Spleen (tissue), 11 donors: Measurements from ENCODE around the gene ZIC1. TPM values are rescaled to one million over a fixed set of nuclear protein-coding genes. Genes with fewer than 3 reads are reported as not detected.

Source experiments
- DNase-seq: peaks from one replicate; pipeline ENCODE4 v3.0.0-alpha.2; 2020
- H3K27ac ChIP-seq, 8 donors: fragments of 200-600 bp; sonication (generic) in 7 of 8; 1 replicate in 4 of 8; 2 replicates in 4 of 8; pipeline versions ENCODE4 v1.5.0 to v1.8.0; 2016 to 2021; ENCODE audit warnings: inconsistent platforms in 4 of 8, mild to moderate bottlenecking in 4 of 8, moderate library complexity in 1 of 8
- H3K27me3 ChIP-seq, 7 donors: fragments of 200-600 bp; sonication (generic) in 6 of 7; replicated peaks in 1 of 7; 1 replicate in 4 of 7; 2 replicates in 3 of 7; pipeline versions ENCODE4 v1.5.0 to v1.8.0; 2016 to 2021; ENCODE audit warnings: inconsistent platforms in 3 of 7, mild to moderate bottlenecking in 1 of 7
- H3K36me3 ChIP-seq, 6 donors: fragments of 200-600 bp; sonication (generic) in 5 of 6; 1 replicate in 4 of 6; 2 replicates in 2 of 6; pipeline versions ENCODE4 v1.5.0 to v1.8.0; 2016 to 2021; ENCODE audit warnings: inconsistent platforms in 2 of 6
- H3K4me1 ChIP-seq, 6 donors: fragments of 200-600 bp; sonication (generic) in 5 of 6; 1 replicate in 3 of 6; 2 replicates in 3 of 6; pipeline versions ENCODE4 v1.5.0 to v1.8.0; 2016 to 2021; ENCODE audit warnings: inconsistent platforms in 3 of 6
- H3K4me3 ChIP-seq, 8 donors: fragments of 200-600 bp; sonication (generic) in 7 of 8; 1 replicate in 4 of 8; 2 replicates in 4 of 8; pipeline versions ENCODE4 v1.5.0 to v1.8.0; 2016 to 2021; ENCODE audit warnings: inconsistent platforms in 4 of 8, mild to moderate bottlenecking in 4 of 8, moderate library complexity in 2 of 8
- H3K9me3 ChIP-seq, 8 donors: fragments of 200-600 bp; sonication (generic) in 7 of 8; 1 replicate in 4 of 8; 2 replicates in 4 of 8; pipeline versions ENCODE4 v1.5.0 to v1.8.0; 2016 to 2021; ENCODE audit warnings: inconsistent platforms in 4 of 8
- CTCF ChIP-seq, 11 experiments: fragments of 200-600 bp in 7 of 11; fragments of 450-650 bp in 4 of 11; sonication (generic) in 4 of 11; IDR thresholded peaks in 8 of 11; conservative IDR thresholded peaks in 3 of 11; 1 replicate in 7 of 11; 2 replicates in 4 of 11; pipeline versions ENCODE4 v1.4.0 to v1.8.0; 2016 to 2021; ENCODE audit warnings: antibody characterized with exemption in 11 of 11, inconsistent platforms in 4 of 11, mild to moderate bottlenecking in 1 of 11
- POLR2A ChIP-seq, 3 donors: fragments of 450-650 bp; IDR thresholded peaks; one replicate each; pipeline ENCODE4 v1.5.1; 2017; ENCODE audit warnings: antibody characterized with exemption in 3 of 3, mild to moderate bottlenecking in 1 of 3
- POLR2AphosphoS5 ChIP-seq, 3 donors: sonication (generic); formaldehyde crosslinking; IDR thresholded peaks; one replicate each; pipeline ENCODE4 v1.5.1; 2017; ENCODE audit warnings: antibody characterized with exemption in 3 of 3
- WGBS, 5 donors: extraction: QIAGEN DNeasy Blood & Tissue Kit in 3 of 5; methylation state at CpG; one replicate each; pipeline versions ENCODE4 v1.1.5 to v1.1.7; 2013 to 2018; 5-methylcytosine and 5-hydroxymethylcytosine counted together
- intact Hi-C: fragments of 100-400 bp; cut with DNase I; formaldehyde crosslinking; loops from one replicate; pipeline ENCODE4 v1.15.0; 2023; ENCODE audit warnings: low total_unique reads
- polyA plus RNA-seq, 3 donors: library from polyadenylated mRNA; stranded (reverse); fragments of 200-250 nt; gene quantifications; one replicate each; pipeline ENCODE4 v1.2.1, GENCODE V29; 2013
- total RNA-seq, 7 donors: library from RNA; depleted of rRNA in 3 of 7; stranded (reverse); fragments of >200 nt in 3 of 7; fragmentation: NEBNext Ultra II Directional in 4 of 7; extraction: Animal tissue kit (Norgen Biotek cat#: 25700) in 4 of 7; gene quantifications; one replicate each; pipeline versions ENCODE4 v1.1.0 to v1.2.1, GENCODE V29; 2016 to 2021
- donor health status: healthy with polysubstance abuse.
- donor health status: DM: no; HTN: no; CAD: no; lungs with moderate emphysema.
- donor health status: DM: no; HTN: no; CAD: no.
- donor health status: Bipolar disorder and iron deficiency.
- donor health status: healthy.
- donor health status: DM: no; HTN: no; CAD: no.
- donor health status: DM: yes; HTN: yes; CAD: no.

The ZIC1 gene
- total and polyA plus RNA-seq, 10 donors, result not detected

DNA sequence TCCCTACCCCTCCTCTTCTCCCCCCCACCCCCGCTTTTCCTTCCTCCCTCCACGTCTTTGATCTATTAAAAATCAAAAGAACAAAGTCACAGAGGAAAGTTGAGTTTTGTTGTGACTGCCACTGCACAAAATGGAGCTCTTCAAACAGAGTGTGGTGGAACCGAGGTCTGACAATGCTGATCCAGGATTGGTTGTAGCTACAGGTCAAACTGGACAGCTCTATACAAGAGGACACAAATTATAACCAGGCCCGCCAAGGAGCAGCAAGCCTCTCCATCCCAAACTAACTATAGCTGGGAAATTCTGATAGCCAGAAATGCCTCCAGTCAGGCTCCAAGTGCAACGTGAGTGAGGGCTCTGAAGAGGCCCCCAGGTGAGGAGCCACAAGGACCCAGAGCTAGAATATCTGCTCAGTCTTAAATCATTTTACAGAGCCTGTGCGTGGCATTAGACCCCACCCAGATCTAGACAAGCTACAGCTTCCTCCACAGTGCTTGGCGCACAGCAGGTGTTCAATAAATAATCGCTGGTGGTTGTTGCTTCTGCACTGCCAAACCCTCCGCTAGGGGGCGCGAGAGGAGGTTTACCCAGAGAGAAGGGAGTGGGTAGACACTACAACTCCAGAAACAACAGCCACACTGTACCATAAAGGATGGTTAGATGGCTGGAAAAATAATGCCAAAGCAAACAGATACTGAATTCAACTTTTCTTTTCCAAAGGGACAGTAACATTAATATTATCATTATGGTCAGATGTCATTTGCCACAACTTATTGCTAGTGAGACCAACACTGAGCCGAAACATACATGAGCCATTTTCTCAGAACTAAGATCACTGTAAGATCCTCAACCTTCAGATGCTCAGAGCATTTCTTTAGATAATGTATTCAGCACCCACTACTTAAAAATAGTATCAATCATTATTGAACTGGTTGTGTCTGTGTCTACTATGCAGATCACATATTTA lies 47.4 kb upstream of the ZIC1 start:
- H3K27ac ChIP-seq, result no peak overlapping the region
- 11 to 15% (median 12%) methylated on average over 11 to 12 of the region's 12 CpGs for WGBS, 5 donors
- no peak overlapping the region for H3K4me3 ChIP-seq
- TF ChIP-seq POLR2AphosphoS5 (IDR thresholded peaks at IDR 0.05) (no peak), CTCF (IDR thresholded peaks at IDR 0.05 in 8 of 11, conservative IDR thresholded peaks at IDR 0.05 in 3 of 11) (peak in 7 of 11 experiments; percentile 18 to 37 (median 27)), POLR2A (IDR thresholded peaks at IDR 0.05) (no peak)
- H3K36me3 ChIP-seq, result no peaks in the 10 kb centered on the region
- peaks cover 8 to 92% (median 57%) of the 10 kb centered on the region in 7 donors for H3K27me3 ChIP-seq
- DNase-seq, result no peak
- intact Hi-C loops, result no loop called here
- H3K9me3 ChIP-seq, result no peaks in the 10 kb centered on the region
- H3K4me1 ChIP-seq, result no peaks in the 10 kb centered on the region

- 31 to 61% (median 48%) methylated on average over 1 of the region's 1 CpG for WGBS, 5 donors
- no peak for DNase-seq
- H3K36me3 ChIP-seq, result no peaks in the 10 kb centered on the region
- intact Hi-C loops, result no loop called here
- TF ChIP-seq CTCF (IDR thresholded peaks at IDR 0.05 in 8 of 11, conservative IDR thresholded peaks at IDR 0.05 in 3 of 11), result no peak
- no peak for TF ChIP-seq POLR2AphosphoS5 (IDR thresholded peaks at IDR 0.05)
- TF ChIP-seq POLR2A (IDR thresholded peaks at IDR 0.05), result no peak
- H3K27me3 ChIP-seq, result peaks cover 0 to 92% (median 60%) of the 10 kb centered on the region in 7 donors
- H3K4me1 ChIP-seq, result no peaks in the 10 kb centered on the region
- H3K27ac ChIP-seq, result no peak overlapping the region
- no peaks in the 10 kb centered on the region for H3K9me3 ChIP-seq
- H3K4me3 ChIP-seq, result no peak overlapping the region
Observed at GRCh38 chr3:147364771-147365170, 44.4 kb upstream of the ZIC1 start.

- Histone ChIP-seq H3K27ac (no peak overlapping the region), H3K9me3 (no peaks in the 10 kb centered on the region), H3K4me1 (no peaks in the 10 kb centered on the region), H3K27me3 (peaks cover 0 to 92% (median 60%) of the 10 kb centered on the region in 7 donors), H3K36me3 (no peaks in the 10 kb centered on the region), H3K4me3 (no peak overlapping the region)
- no peak for DNase-seq
- TF ChIP-seq POLR2A (IDR thresholded peaks at IDR 0.05) (no peak), CTCF (IDR thresholded peaks at IDR 0.05 in 8 of 11, conservative IDR thresholded peaks at IDR 0.05 in 3 of 11) (no peak), POLR2AphosphoS5 (IDR thresholded peaks at IDR 0.05) (no peak)
- intact Hi-C loops, result no loop called here
- WGBS, 5 donors, result 40 to 54% (median 48%) methylated on average over 6 of the region's 6 CpGs
Observed at GRCh38 chr3:147365196-147366115, 43.7 kb upstream of the ZIC1 start.
